GM18951 (cell line): ENCODE measurements around the gene STYK1.

ENCODE experiments used
- POLR2A ChIP-seq: IDR thresholded peaks from 4 replicates; pipeline ENCODE4 v1.6.1; 2011; ENCODE audit warnings: mild to moderate bottlenecking; ENCODE audit not compliant: insufficient read length, insufficient read depth; ENCODE audit errors: extremely low read depth
- in situ Hi-C: fragments of 300-500 bp; cut with MboI; formaldehyde crosslinking; loops from one replicate; pipeline ENCODE4 v1.12.0; 2022; ENCODE audit warnings: low sequenced_read_pairs, mixed read lengths, inconsistent platforms; ENCODE audit not compliant: unreplicated experiment

The STYK1 gene, protein sequence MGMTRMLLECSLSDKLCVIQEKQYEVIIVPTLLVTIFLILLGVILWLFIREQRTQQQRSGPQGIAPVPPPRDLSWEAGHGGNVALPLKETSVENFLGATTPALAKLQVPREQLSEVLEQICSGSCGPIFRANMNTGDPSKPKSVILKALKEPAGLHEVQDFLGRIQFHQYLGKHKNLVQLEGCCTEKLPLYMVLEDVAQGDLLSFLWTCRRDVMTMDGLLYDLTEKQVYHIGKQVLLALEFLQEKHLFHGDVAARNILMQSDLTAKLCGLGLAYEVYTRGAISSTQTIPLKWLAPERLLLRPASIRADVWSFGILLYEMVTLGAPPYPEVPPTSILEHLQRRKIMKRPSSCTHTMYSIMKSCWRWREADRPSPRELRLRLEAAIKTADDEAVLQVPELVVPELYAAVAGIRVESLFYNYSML

GRCh38 chr12:10673659-10674384 is at the start of gene STYK1:
Gene STYK1 (minus strand): TSS chr12:10674052. CDS start chr12:10634618, 39,434 bp downstream.
- no peak for TF ChIP-seq POLR2A
- in situ Hi-C loops = no loop called here

DNA sequence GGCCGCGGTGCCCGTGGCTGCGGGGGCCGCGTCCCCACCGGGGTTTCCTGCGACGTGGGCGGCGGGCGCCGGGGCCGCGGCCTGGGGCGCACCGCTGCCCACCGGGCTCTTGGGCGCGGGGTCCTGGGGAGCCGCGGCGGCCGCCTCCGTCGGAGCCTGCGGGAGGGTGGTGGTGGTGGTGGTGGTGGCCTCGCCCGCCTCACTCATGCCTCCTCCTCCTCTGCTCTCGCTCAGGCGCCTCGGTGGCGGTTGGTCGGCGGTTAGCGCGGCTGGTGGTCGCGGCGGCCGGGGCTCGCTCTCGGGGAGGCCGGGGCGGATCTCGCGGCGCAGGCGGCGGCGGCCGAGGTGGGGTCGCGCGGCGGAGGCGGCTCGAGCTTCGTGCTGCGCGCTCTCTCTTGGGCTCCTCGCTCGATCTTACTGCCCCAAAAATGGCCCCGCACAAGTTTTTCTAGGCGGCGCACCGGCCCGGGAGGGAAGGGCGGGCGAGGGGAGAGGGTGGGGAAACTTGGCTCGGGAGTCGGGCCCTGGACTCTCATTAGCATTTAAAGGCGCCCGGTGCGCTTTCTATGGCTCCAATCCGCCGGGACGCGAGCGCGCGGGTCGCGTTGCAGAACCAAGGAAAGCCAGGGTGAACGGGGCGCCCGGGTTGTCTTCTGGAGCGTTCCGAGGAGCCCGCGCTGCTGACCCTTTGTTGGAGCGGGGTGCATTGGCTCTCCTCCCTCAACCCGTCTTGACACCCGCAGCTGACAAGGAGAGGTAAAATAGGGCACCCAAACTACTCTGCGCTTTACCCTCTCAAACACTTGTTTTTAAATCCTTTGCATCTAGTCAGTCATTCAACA is 49.3 kb upstream of the STYK1 start, which contains the start of gene YBX3:
TSS of gene YBX3 (minus strand) at position 419 of the 842 bp plus-strand sequence. CDS start at position 207, 212 bp downstream.
- TF ChIP-seq POLR2A = peak; percentile 62
- in situ Hi-C loops = no loop called here

DNA sequence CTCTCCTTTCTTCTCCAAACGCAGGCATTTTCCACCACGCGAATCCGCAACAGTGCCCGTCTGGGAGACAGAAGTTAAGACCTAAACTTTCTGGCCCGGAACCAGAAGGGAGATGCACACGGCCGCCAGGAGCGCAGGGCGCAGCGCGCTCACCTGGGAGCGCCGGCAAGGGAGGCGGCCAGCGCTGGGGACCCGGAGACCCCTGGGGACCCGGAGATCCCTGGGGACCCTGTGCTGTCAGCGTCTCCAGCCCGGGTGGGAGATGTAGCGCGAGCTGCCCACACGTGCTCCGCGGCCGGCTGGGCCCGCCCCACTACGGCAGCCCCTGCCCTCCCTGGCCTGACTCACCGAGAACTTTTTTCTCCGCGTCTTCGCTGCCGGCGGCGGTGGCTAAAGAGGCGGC is 48.7 kb upstream of the STYK1 start:
- in situ Hi-C loops = no loop called here
- no peak for TF ChIP-seq POLR2A

DNA sequence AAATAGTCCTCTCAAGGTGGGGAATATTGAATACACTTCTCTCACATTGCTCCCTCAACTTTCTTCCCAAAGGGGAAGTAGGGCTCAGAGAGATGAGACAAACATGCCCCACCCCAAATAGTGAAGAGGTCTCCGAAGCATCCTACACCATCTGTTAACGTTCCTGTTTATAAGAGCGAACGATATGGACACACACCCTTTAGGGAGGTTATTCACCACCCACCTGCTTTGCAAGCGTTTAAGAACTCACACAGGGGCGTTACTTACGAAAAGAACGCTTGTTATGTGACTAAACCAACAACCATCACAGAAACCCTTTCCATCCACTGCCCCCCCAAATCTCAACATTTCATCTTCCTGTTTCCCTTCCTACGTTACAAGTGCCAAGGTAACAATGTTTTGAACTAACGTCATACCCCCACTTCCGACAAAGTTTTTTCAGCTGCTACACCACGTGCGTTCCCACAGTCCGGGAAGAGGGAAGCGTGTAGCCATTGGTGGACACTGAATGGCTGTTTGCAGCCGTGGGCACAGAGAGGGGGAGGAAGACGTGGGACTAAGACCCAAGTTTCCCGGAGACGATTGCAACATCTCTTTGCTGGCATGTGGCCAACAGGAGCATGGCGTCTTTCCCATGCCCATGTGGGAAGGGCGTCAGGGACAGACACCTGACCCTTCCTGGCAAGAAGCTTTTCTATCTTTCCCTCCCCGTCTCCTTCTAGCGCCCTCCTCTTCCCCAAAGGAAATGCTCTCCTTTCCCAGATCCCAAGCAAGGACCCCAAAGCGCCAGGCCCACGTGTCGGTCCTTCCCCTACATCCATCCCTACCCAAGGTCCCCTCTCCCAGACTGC is 48.0 kb upstream of the STYK1 start:
- in situ Hi-C loops = no loop called here
- no peak for TF ChIP-seq POLR2A

DNA sequence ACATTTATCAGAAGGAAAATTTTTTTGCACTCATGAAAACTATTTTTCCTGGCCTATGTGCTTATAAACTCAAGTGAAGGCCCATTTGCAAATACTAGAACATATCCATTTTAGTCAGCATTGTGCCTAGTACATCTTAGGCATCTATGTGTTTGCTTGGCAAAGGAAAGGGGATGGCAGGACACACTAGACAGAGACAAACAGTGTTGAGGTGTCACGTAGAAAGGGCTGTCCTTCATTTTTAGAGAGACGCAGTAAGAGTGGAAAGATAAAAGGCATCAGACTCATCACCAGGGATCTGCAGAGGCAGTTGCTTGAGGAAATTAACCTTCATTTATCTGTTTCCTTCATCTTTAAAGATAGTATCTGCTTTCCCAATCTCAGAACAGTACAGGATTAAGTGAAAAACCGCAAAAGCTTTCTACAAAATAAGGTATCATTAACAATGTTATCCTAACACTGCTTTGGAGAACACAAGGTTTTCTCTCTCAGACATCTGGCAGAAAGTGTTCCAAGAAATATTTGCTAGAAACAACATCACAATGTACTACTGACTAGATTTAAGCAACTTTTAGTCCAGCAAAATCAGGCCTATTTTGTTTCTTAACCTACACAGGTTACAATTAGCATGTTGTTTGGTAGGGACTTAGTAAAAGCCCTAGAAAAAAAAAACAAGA is 47.3 kb upstream of the STYK1 start:
- in situ Hi-C loops = no loop called here
- no peak for TF ChIP-seq POLR2A

DNA sequence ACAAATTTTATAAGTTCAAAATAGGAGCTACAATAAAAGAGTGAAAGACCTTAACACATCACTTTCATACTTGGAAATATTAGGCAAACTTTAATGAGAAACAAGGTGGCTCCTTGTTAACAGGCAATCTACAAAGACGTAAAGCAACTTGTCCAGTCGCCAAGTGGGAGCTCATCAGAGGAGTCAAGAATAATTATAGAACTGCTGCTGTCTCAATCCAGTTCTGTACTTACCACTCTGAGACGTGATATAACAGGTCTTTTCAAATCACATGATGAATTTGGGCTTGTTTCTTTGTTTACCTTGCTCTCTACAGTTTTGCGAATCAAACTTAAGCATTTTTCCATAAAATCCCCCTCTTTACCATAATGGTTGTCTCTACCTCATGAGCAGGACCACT is 45.6 kb upstream of the STYK1 start:
- TF ChIP-seq POLR2A = no peak
- in situ Hi-C loops = no loop called here

DNA sequence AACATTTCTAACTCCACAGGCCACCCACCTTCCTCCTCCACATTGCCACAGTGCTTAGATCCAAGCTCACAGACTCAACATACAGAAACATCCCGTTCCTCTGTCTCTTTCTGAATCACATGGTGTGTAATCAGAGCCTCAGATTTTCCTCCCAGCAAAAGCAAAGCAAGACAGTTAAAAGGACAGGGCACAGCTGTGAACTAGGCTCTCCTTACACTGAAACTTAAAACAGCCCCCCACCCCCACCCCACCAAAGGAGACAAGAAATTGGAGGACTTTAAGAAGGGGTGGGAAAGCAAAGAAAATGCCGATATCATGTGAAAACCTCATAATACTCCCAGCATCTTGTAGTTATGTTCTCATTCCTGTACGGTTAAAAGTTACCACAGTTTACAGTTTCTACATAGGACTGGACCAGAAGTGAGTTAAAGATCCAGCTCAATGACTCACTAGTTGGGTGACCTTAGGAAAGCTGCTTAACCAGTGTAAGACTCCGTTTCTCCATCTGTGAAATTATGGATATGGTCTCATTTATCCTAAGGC is 44.5 kb upstream of the STYK1 start:
- in situ Hi-C loops = no loop called here
- no peak for TF ChIP-seq POLR2A

- no peak for TF ChIP-seq POLR2A
- in situ Hi-C loops = no loop called here
Observed at GRCh38 chr12:10717410-10717809, 43.6 kb upstream of the STYK1 start.

GRCh38 chr12:10716704-10717315 is 43.0 kb upstream of the STYK1 start:
- no peak for TF ChIP-seq POLR2A
- in situ Hi-C loops = no loop called here

GRCh38 chr12:10716277-10716676 is 42.4 kb upstream of the STYK1 start:
- in situ Hi-C loops = no loop called here
- no peak for TF ChIP-seq POLR2A

DNA sequence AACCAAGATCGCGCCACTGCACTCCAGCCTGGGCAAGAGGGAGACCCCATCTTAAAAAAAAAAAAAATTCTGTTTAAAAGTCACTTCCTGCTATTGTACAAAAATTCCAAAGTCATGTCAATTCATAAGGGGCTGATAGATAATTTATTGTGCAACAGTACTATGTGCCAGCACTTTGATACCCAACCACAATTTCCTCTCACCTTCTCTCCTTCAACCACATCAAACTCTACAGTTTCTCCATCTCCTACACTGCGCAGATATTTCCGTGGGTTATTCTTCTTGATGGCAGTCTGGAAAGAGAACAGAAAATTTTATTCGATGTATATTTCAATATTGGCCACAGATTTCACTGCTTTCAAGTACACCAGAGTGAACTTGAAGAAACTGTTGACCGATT is 41.6 kb upstream of the STYK1 start:
- TF ChIP-seq POLR2A = no peak

More for the DNA sequence above, 41.6 kb upstream of the STYK1 start:
- in situ Hi-C loops = no loop called here
